Stimulated activated CD8-positive, alpha-beta memory T cell treated with anti-CD3 and anti-CD28 coated beads, Interleukin-7, amount 100 ng/mL, for 4 hours (primary cell): Measurements from ENCODE around the gene PRPF6.
A peak's percentile ranks its signal among the peaks of the same experiment; 100 is the strongest.

ENCODE experiments used
- DNase-seq, 2 donors: peaks; one replicate each; pipeline ENCODE4 v3.0.0-alpha.2; 2020; ENCODE audit warnings: low read depth in 2 of 2

The PRPF6 gene

GRCh38 chr20:63980806-63981728 lies at the start of gene PRPF6:
Gene PRPF6 (plus strand): TSS chr20:63981132. CDS start chr20:63981246, 114 bp downstream.
- DNase-seq: peak; percentile 89 to 93

GRCh38 chr20:63931735-63932134 lies 49.2 kb upstream of the PRPF6 start:
- no peak for DNase-seq

DNA sequence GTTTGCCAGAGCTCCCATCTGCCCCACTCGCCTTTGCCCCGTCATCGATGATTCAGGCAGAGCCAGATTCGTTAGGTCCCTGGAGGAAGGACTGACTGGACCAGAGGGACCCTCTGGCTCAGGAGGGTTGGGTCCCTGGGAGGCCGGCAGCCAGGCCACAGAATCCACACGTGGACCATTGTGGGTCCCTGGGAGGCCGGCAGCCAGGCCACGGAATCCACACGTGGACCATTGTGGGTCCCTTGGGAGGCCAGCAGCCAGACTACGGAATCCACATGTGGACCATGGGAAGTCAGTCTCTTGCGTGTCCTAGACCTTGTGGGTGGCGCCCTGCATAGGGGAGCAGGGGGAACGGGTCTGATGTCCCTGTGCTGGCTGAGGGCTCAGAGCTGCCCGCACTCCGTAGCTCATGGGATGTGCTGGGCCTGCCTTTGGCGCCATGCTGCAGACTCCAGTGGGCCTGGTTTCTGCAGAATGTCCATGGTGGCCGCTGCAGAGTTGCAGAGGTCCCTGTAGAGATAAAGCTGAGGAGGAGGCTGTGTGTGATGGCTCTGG lies 48.2 kb upstream of the PRPF6 start:
- DNase-seq: no peak

DNA sequence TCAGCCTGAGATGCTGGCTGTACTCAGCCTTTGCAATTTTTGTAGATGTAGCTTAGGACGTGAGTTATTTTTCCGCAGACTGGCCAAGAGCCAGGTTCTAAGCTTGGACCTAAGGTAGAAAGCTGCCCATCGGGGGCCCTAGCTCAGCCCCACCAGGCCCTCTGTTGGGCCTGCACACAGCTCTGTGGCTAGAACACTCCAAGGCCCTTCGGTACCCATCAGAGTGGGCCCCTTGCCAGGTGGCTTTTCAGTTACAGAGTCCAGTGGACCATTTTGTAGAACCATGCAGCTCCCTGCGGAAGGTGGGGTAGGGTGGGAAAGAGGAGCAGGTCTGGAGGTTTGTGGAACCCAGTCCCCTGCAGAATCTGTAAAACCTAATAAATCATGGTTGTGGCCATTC lies 47.3 kb upstream of the PRPF6 start:
- DNase-seq: no peak

DNA sequence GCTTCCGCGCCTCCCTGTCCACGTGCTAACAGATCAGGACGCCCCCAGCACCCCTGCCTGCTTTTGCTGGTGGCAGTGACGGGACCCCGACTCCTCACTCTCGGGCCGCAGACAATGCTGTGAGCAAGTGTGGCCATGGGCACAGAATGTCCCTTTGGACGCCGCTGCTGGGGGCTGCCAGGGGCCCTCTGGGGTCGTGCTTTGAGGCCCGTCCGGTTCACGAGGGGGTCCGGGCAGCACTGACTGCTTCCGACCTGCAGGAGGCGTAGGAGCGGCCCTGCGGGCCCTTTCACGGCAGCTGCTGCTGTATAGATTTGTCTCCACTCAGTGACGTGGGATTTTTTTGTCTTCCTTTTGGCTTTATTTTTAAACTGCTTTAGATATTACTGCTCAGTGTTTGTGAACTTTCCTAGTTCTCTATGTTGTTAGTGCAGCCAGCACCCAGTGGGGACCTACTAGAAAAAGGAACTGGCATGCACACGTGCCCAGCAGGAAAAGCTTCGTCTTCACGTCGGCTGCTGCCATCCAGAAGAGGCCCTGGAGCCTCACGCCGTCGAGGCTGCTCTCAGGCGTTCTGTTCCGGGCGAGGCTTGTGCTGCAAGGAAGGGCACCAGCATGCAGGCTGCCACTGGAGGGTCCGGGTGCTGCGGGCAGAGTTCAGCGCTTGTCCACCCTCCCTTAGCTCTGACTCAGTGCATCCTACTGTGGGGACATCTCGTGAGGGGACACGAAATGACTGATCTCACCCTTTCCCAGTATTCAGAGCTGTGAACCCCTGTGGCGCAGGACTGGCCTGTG lies 46.5 kb upstream of the PRPF6 start:
- DNase-seq: no peak

- no peak for DNase-seq
These were observed 45.5 kb upstream of the PRPF6 start for GRCh38 chr20:63935447-63935846.

DNA sequence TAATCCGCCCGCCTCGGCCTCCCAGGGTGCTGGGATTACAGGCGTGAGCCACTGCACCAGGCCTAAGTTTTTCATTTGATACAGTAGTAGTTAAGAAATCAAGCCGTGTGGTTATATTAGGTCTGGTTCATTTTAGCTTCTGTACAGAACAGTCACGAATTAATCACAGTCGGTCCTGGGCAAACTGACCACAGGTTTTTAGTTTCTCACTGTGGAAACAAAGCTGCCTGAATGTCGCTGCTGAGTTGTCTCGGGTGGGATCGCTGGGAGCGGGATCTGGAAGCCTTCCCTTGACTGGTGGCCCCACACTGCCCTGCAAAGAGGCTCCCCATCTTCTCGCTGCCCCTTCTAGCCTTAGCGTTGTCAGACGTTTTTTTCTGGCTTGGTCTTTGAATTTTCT lies 43.3 kb upstream of the PRPF6 start:
- DNase-seq: no peak

DNA sequence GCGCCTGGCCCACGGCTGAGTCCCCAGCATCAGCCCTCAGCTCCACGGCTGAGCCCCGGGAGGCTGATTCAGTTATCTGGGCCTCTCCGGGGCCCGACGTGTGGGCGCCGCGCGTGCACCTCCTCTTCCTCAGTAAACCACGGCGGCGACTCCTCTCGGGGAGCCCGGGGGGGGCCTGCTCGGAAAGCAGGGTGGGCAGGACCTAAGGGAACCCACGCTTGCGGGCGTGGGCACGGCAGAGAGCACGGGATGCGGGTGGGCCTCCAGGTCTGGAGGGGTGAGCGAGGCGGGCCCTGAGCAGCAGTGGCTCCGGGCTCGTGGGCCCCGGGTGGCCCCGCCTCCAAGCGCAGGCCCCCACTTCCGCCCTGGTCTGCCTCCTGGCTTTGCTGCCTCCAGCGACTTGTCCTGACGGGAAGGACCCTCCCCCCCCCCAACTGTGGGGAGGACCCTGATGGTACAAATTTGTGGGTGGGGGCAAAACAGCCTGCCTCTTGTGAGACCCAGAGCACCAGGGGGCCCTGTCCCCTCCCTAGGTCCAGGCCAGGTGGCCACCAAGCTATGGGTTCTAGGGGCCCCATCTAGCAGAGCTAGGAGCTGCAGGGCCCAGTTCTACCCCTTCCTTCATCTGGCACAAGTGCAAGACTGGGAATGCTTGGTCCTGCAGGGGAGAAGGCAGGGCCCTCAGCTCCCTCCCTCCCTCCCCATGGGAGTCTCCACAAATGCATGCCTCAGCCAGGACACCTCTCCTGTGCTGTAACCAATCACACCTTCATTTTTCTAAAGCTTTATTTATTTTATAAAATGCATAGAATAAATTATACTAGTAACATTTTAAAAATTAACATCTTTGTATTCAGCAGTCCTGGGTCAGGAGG lies 41.6 kb upstream of the PRPF6 start:
- DNase-seq: peak in 1 of 2 donors; percentile 44

- DNase-seq: no peak
These were observed 40.9 kb upstream of the PRPF6 start for GRCh38 chr20:63940071-63940471.

DNA sequence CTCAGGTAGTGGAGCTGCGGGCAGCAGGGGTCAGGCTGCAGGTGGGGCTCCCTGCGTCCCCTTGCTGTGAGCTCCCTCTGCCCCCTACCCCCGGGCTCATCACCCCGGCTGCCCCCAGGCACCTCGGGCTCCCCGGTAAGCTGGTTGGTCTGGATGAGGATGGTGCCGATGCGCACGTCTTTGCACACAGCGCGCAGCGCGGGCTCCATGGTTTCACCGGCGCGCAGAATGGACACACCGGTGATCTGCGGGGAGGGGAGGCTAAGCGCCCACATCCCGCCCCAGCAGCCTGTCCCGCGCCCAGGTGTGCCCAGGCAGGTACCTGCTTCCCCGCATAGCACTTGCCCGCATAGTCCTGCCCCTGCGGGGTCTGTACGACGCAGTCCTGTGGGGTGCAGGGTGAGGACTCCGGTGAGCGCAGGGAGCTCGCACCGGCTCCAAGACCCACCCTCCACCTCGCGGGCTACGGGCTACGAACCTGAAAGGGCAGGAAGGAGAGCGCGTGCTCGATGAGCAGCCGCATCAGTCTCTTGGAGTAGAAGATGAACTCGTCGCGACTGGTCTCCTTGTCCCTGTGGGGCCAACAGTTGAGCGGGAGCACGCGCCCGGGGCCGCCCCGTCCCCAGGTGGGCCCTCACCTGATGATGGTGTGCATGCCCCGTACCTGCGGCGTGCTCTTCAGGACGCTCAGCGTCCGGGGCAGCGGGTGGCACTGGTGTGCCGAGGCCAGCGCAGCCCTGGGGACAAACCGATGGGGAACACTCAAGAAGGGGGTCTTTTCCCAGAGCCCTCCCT lies 40.3 kb upstream of the PRPF6 start:
- DNase-seq: no peak

- DNase-seq: peak; percentile 45 to 51
These were observed 39.5 kb upstream of the PRPF6 start for GRCh38 chr20:63941282-63942081.

- DNase-seq: no peak
These were observed 38.5 kb upstream of the PRPF6 start for GRCh38 chr20:63942250-63942951.

DNA sequence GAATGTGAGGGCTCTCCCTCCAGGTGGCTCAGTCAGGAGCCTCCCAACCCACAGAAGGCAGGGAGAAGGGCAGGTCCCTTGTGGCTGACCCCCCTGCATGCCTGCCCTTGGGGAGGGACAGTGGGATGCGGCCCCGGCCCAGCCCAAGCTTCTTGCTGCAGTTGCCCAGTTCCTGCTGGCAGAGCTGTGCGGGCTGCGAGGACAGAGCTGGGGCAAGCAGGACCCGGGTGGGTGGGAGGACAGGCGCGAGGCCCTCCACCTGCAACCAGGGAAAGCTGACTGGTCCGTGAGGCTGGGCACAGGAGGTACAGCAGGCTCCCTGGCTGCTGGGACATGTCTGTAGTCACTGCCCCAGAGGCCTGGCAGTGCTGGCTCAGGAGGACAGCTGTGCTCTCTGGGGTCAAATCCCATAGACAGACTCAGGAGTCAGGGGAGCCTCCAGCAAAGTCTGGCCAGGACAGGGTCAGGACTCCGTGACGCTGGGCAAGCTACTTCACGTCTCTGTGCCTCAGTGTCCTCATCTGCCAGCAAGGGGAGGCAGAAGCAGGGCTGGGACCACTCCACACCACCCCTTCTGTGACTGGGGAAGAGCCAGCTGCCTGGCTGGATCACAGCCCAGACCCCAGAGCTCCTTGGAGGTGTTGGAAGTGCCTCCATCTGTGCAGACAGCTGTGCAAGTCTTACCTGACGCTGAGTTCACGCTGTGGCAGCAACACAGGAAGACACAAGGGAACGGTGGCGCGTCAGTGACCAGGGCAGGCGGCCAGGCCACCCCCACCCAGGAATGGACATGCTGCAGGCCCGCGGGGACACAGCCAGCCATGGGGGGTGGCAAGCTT lies 37.7 kb upstream of the PRPF6 start:
- no peak for DNase-seq

DNA sequence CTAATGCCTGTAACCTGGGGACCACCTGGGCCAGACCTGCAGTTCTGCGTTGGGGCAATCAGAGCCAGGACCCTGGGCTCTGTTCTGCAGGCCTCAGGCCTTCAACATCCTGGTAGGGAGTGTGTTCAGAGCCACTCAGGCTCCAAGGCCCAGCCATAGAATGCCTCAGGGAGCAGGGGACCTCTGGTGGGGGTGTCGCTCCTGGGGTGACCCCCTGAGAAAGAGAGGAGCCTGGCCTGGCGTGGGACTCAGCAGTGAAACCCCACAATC lies 37.2 kb upstream of the PRPF6 start:
- no peak for DNase-seq

DNA sequence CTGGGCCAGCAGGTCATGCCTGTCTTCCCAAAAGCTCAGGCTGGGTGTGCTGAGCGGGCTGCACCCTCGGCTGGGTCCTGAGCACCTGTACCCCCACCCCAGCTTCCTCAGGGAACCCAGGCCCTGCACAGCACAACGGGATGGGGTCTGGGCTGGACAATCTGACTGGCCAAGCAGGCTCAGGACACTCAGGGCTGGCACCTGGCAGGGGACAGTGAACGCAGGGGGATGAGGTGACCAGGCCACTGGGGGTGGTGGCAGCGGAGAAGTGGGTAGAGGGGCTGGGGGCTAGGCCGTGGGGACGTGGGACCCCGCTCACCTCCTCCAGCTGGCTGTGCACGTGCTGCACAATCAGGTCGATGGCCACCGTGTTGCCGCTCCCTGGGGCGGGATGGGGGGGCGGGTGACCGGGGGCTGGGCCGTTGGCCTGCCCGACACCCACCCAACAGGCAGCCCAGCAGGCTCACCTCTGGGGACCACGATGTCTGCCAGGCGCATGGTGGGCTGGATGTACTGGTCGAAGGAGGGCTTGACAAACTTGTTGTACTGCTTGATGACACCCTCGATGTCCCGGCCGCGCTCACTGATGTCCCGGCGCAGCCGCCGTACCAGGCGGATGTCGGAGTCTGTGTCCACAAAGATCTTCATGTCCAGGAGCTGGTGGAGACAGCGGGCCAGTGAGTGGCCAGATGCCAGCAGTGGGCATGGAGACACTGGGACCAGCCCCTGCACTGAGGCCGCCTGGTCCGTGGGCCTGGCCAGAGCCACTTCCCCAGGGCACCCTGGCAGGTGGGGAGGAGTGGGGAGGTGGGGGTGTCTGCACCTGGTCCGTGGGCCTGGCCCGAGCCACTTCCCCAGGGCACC lies 36.6 kb upstream of the PRPF6 start:
- no peak for DNase-seq

GRCh38 chr20:63945031-63945658 lies 35.8 kb upstream of the PRPF6 start:
- no peak for DNase-seq
